Measurements from ENCODE around the gene MEOX2. TPM values are rescaled to one million over a fixed set of nuclear protein-coding genes. Genes with fewer than 3 reads are reported as not detected.

The MEOX2 gene
- total RNA-seq, 1 donor from 2014 or later = not detected

- Histone ChIP-seq H3K4me3 (no peak overlapping the region), H3K27ac (no peak overlapping the region), H3K4me1 (peaks cover 39% of the 10 kb centered on the region), H3F3A (ENCODE audit: low read depth) (peaks cover 33% of the 10 kb centered on the region), H3K9ac (no peak overlapping the region), H3K36me3 (no peaks in the 10 kb centered on the region), H3K27me3 (peaks cover 84% of the 10 kb centered on the region), H2AFZ (replicated peaks) (no peak overlapping the region), H3K79me2 (ENCODE audit: low read depth) (no peaks in the 10 kb centered on the region), H3K9me3 (ENCODE audit: low read depth) (no peaks in the 10 kb centered on the region), H3K4me2 (peak overlapping the region; percentile 93), H4K20me1 (ENCODE audit: low read depth) (peaks cover 24% of the 10 kb centered on the region)
- no peak overlapping the region for H3K27ac Mint-ChIP-seq
- DNase-seq (ENCODE audit: low spot score) = no peak
- H3K36me3 Mint-ChIP-seq = no peaks in the 10 kb centered on the region
- H3K4me1 Mint-ChIP-seq = peaks cover 40% of the 10 kb centered on the region
- no peak for TF ChIP-seq EZH2phosphoT487 (IDR thresholded peaks at IDR 0.05)
- TF ChIP-seq CTCF (IDR thresholded peaks at IDR 0.05) = no peak
- no peak for TF ChIP-seq EZH2 (IDR thresholded peaks at IDR 0.05)
- no peaks in the 10 kb centered on the region for H3K9me3 Mint-ChIP-seq
- no peak overlapping the region for H3K4me3 Mint-ChIP-seq
- H3K27me3 Mint-ChIP-seq (ENCODE audit: insufficient read depth, low read depth) = peaks cover 39% of the 10 kb centered on the region
Observed at GRCh38 chr7:15684111-15684800, 2.2 kb downstream of the MEOX2 start.

GRCh38 chr7:15682751-15683245 is 3.7 kb downstream of the MEOX2 start:
- TF ChIP-seq EZH2 (IDR thresholded peaks at IDR 0.05) = no peak
- H3K79me2 ChIP-seq (ENCODE audit: low read depth) = no peaks in the 10 kb centered on the region
- peaks cover 26% of the 10 kb centered on the region for H3K27me3 Mint-ChIP-seq (ENCODE audit: insufficient read depth, low read depth)
- H3K9me3 ChIP-seq (ENCODE audit: low read depth) = no peaks in the 10 kb centered on the region
- H3K4me2 ChIP-seq = no peak overlapping the region
- peaks cover 27% of the 10 kb centered on the region for H3F3A ChIP-seq (ENCODE audit: low read depth)
- peaks cover 32% of the 10 kb centered on the region for H3K4me1 ChIP-seq
- H2AFZ ChIP-seq (replicated peaks) = no peak overlapping the region
- H3K9ac ChIP-seq = no peak overlapping the region
- H3K36me3 Mint-ChIP-seq = no peaks in the 10 kb centered on the region
- no peak for DNase-seq (ENCODE audit: low spot score)
- no peak overlapping the region for H3K4me3 Mint-ChIP-seq
- H3K4me1 Mint-ChIP-seq = peaks cover 33% of the 10 kb centered on the region
- H4K20me1 ChIP-seq (ENCODE audit: low read depth) = peaks cover 14% of the 10 kb centered on the region
- H3K27me3 ChIP-seq = peaks cover 69% of the 10 kb centered on the region
- H3K36me3 ChIP-seq = no peaks in the 10 kb centered on the region
- no peak overlapping the region for H3K27ac ChIP-seq
- no peaks in the 10 kb centered on the region for H3K9me3 Mint-ChIP-seq
- no peak overlapping the region for H3K27ac Mint-ChIP-seq
- H3K4me3 ChIP-seq = no peak overlapping the region

- H3K79me2 ChIP-seq (ENCODE audit: low read depth) = no peaks in the 10 kb centered on the region
- Mint-ChIP-seq H3K4me1 (peaks cover 26% of the 10 kb centered on the region), H3K36me3 (no peaks in the 10 kb centered on the region), H3K27ac (no peak overlapping the region), H3K27me3 (ENCODE audit: insufficient read depth, low read depth) (peaks cover 19% of the 10 kb centered on the region), H3K4me3 (no peak overlapping the region), H3K9me3 (no peaks in the 10 kb centered on the region)
- no peak overlapping the region for H3K4me2 ChIP-seq
- H3K27ac ChIP-seq = no peak overlapping the region
- DNase-seq (ENCODE audit: low spot score) = no peak
- H3K4me1 ChIP-seq = peaks cover 25% of the 10 kb centered on the region
- no peak for TF ChIP-seq CTCF (IDR thresholded peaks at IDR 0.05)
- TF ChIP-seq EZH2phosphoT487 (IDR thresholded peaks at IDR 0.05) = no peak
- TF ChIP-seq EZH2 (IDR thresholded peaks at IDR 0.05) = no peak
- no peaks in the 10 kb centered on the region for H3K36me3 ChIP-seq
- peaks cover 10% of the 10 kb centered on the region for H4K20me1 ChIP-seq (ENCODE audit: low read depth)
- peaks cover 20% of the 10 kb centered on the region for H3F3A ChIP-seq (ENCODE audit: low read depth)
- peaks cover 62% of the 10 kb centered on the region for H3K27me3 ChIP-seq
- no peak overlapping the region for H3K4me3 ChIP-seq
- H3K9me3 ChIP-seq (ENCODE audit: low read depth) = no peaks in the 10 kb centered on the region
- no peak overlapping the region for H3K9ac ChIP-seq
- no peak overlapping the region for H2AFZ ChIP-seq (replicated peaks)
Observed at GRCh38 chr7:15682111-15682510, 4.4 kb downstream of the MEOX2 start.

DNA sequence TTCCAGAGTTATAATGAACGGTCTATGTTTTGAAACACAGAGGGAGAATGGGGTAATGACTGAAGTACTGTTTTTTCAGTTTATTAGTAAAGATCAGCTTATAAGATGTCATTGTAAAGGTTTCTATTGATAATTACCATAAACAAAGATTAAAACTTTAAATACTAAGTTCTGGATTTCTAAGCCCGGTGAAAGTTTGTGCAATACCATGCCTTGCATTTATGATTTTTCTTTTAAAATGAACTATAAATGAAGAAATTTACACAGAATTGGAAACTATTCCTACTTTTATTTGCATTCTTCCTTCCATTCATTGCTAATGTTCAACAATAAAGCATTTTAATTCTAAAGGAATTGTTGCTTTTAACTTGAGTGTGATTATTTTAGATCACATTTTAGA is 4.9 kb downstream of the MEOX2 start:
- H3K9ac ChIP-seq = no peak overlapping the region
- H2AFZ ChIP-seq (replicated peaks) = no peak overlapping the region
- no peak overlapping the region for H3K4me3 ChIP-seq
- H4K20me1 ChIP-seq (ENCODE audit: low read depth) = peaks cover 6% of the 10 kb centered on the region
- Mint-ChIP-seq H3K9me3 (no peaks in the 10 kb centered on the region), H3K27me3 (ENCODE audit: insufficient read depth, low read depth) (peaks cover 17% of the 10 kb centered on the region), H3K4me1 (peaks cover 21% of the 10 kb centered on the region), H3K36me3 (no peaks in the 10 kb centered on the region), H3K27ac (no peak overlapping the region), H3K4me3 (no peak overlapping the region)
- no peak for DNase-seq (ENCODE audit: low spot score)
- no peaks in the 10 kb centered on the region for H3K36me3 ChIP-seq
- no peaks in the 10 kb centered on the region for H3K79me2 ChIP-seq (ENCODE audit: low read depth)
- TF ChIP-seq EZH2phosphoT487 (IDR thresholded peaks at IDR 0.05) = no peak
- TF ChIP-seq CTCF (IDR thresholded peaks at IDR 0.05) = no peak
- TF ChIP-seq EZH2 (IDR thresholded peaks at IDR 0.05) = no peak
- H3K4me2 ChIP-seq = no peak overlapping the region
- H3K27me3 ChIP-seq = peaks cover 58% of the 10 kb centered on the region
- peaks cover 17% of the 10 kb centered on the region for H3F3A ChIP-seq (ENCODE audit: low read depth)
- H3K4me1 ChIP-seq = peaks cover 20% of the 10 kb centered on the region
- H3K9me3 ChIP-seq (ENCODE audit: low read depth) = no peaks in the 10 kb centered on the region
- no peak overlapping the region for H3K27ac ChIP-seq
